ENCODE results near the gene ANKDD1A.
A peak's percentile ranks its signal among the peaks of the same experiment; 100 is the strongest.

- TF ChIP-seq ZNF629 (tag by site-specific recombination; IDR thresholded peaks at IDR 0.05) (no peak), ZNF837 (tag by site-specific recombination; IDR thresholded peaks at IDR 0.05) (no peak), ZEB2 (tag by site-specific recombination; IDR thresholded peaks at IDR 0.05) (no peak), ZBTB1 (tag by site-specific recombination; IDR thresholded peaks at IDR 0.05) (no peak), ELK4 (IDR thresholded peaks at IDR 0.05; ENCODE audit: borderline replicate concordance, low read depth, low read length) (no peak), CTCF (tag by site-specific recombination; IDR thresholded peaks at IDR 0.05) (no peak), ZNF335 (tag by site-specific recombination; conservative IDR thresholded peaks at IDR 0.05) (peak; percentile 42), YY2 (tag by site-specific recombination; IDR thresholded peaks at IDR 0.05) (no peak), ZNF140 (tag by site-specific recombination; IDR thresholded peaks at IDR 0.05) (no peak), ZNF560 (tag by site-specific recombination; IDR thresholded peaks at IDR 0.05; ENCODE audit: borderline replicate concordance) (no peak), ZNF623 (tag by site-specific recombination; IDR thresholded peaks at IDR 0.05) (no peak), ZNF133 (tag by site-specific recombination; IDR thresholded peaks at IDR 0.05) (no peak), ZNF174 (tag by site-specific recombination; IDR thresholded peaks at IDR 0.05) (no peak), ZNF48 (tag by site-specific recombination; IDR thresholded peaks at IDR 0.05) (no peak)
These were observed at the start of gene ANKDD1A for GRCh38 chr15:64911311-64912186.

All from HEK293 (cell line).